Central memory CD8-positive, alpha-beta T cell (primary cell): ENCODE results near the gene METTL6.

Experiments used
- ATAC-seq: fragments of 150-1000 bp; cut with Tn5 transposase; replicated peaks from 2 replicates; pipeline ENCODE4 v1.10.0; 2022; ENCODE audit warnings: mild to moderate bottlenecking, moderate FRiP score, moderate number of reproducible peaks; ENCODE audit not compliant: poor library complexity, severe bottlenecking; ENCODE audit errors: extremely low read depth
- DNase-seq, 2 donors: peaks; one replicate each; pipeline ENCODE4 v3.0.0; 2021; ENCODE audit warnings: low spot score in 2 of 2
- H3K27ac Mint-ChIP-seq: one replicate; pipeline ENCODE4 v1.8.0; 2022; ENCODE audit warnings: low read depth, mild to moderate bottlenecking, moderate library complexity, mixed read lengths
- H3K27me3 Mint-ChIP-seq: one replicate; pipeline ENCODE4 v1.8.0; 2022; ENCODE audit warnings: mixed read lengths
- H3K36me3 Mint-ChIP-seq: one replicate; pipeline ENCODE4 v1.8.0; 2022; ENCODE audit warnings: mild to moderate bottlenecking, moderate library complexity, mixed read lengths; ENCODE audit not compliant: insufficient read depth
- H3K4me1 Mint-ChIP-seq: one replicate; pipeline ENCODE4 v1.8.0; 2022; ENCODE audit warnings: mixed read lengths
- H3K4me3 Mint-ChIP-seq: one replicate; pipeline ENCODE4 v1.8.0; 2022; ENCODE audit warnings: mild to moderate bottlenecking, moderate library complexity, mixed read lengths
- H3K9me3 Mint-ChIP-seq: one replicate; pipeline ENCODE4 v1.8.0; 2022; ENCODE audit warnings: mixed read lengths

METTL6 gene

GRCh38 chr3:15427182-15427880 lies at the start of gene METTL6, which contains the start of gene EAF1:
METTL6 (minus strand) TSS chr3:15427544; CDS start chr3:15426511, 1,033 bp downstream.
EAF1 (plus strand) TSS chr3:15427598; CDS start chr3:15427780, 182 bp downstream.
- H3K4me1 Mint-ChIP-seq = peaks cover 46% of the 10 kb centered on the region
- DNase-seq = peak; percentile 70 to 75
- ATAC-seq = peak; percentile 90
- H3K27ac Mint-ChIP-seq = peak within 1 kb of the TSS; percentile 95
- peak within 1 kb of the TSS; percentile 91 for H3K4me3 Mint-ChIP-seq
- no peaks in the 10 kb centered on the region for H3K27me3 Mint-ChIP-seq
- no peaks in the 10 kb centered on the region for H3K9me3 Mint-ChIP-seq
- peaks cover 31% of the 10 kb centered on the region for H3K36me3 Mint-ChIP-seq

- H3K4me1 Mint-ChIP-seq = no peaks in the 10 kb centered on the region
- H3K27ac Mint-ChIP-seq = no peak overlapping the region
- no peaks in the 10 kb centered on the region for H3K9me3 Mint-ChIP-seq
- peaks cover 1% of the 10 kb centered on the region for H3K36me3 Mint-ChIP-seq
- ATAC-seq = no peak
- no peak for DNase-seq
- no peaks in the 10 kb centered on the region for H3K27me3 Mint-ChIP-seq
- no peak overlapping the region for H3K4me3 Mint-ChIP-seq
Measured at GRCh38 chr3:15476378-15476777, 49.0 kb upstream of the METTL6 start.

- Mint-ChIP-seq H3K36me3 (peaks cover 3% of the 10 kb centered on the region), H3K27ac (no peak overlapping the region), H3K4me3 (no peak overlapping the region), H3K27me3 (no peaks in the 10 kb centered on the region), H3K4me1 (no peaks in the 10 kb centered on the region), H3K9me3 (no peaks in the 10 kb centered on the region)
- no peak for DNase-seq
- ATAC-seq = no peak
Measured at GRCh38 chr3:15475161-15475560, 47.8 kb upstream of the METTL6 start.

- DNase-seq = no peak
- no peak overlapping the region for H3K27ac Mint-ChIP-seq
- H3K27me3 Mint-ChIP-seq = no peaks in the 10 kb centered on the region
- H3K4me3 Mint-ChIP-seq = no peak overlapping the region
- no peaks in the 10 kb centered on the region for H3K9me3 Mint-ChIP-seq
- H3K4me1 Mint-ChIP-seq = peaks cover 12% of the 10 kb centered on the region
- ATAC-seq = no peak
- peaks cover 3% of the 10 kb centered on the region for H3K36me3 Mint-ChIP-seq
Measured at GRCh38 chr3:15471861-15472260, 44.5 kb upstream of the METTL6 start.

- ATAC-seq = no peak
- peaks cover 16% of the 10 kb centered on the region for H3K4me1 Mint-ChIP-seq
- H3K36me3 Mint-ChIP-seq = peaks cover 3% of the 10 kb centered on the region
- no peak overlapping the region for H3K4me3 Mint-ChIP-seq
- no peak for DNase-seq
- no peaks in the 10 kb centered on the region for H3K27me3 Mint-ChIP-seq
- no peaks in the 10 kb centered on the region for H3K9me3 Mint-ChIP-seq
- H3K27ac Mint-ChIP-seq = no peak overlapping the region
Measured at GRCh38 chr3:15470849-15471248, 43.5 kb upstream of the METTL6 start.

GRCh38 chr3:15470261-15470660 lies 42.9 kb upstream of the METTL6 start:
- ATAC-seq (no peak), DNase-seq (no peak)
- Mint-ChIP-seq H3K4me3 (no peak overlapping the region), H3K36me3 (peaks cover 3% of the 10 kb centered on the region), H3K27me3 (no peaks in the 10 kb centered on the region), H3K4me1 (peaks cover 16% of the 10 kb centered on the region), H3K27ac (no peak overlapping the region), H3K9me3 (no peaks in the 10 kb centered on the region)

- peak overlapping the region; percentile 55 for H3K4me3 Mint-ChIP-seq
- H3K27ac Mint-ChIP-seq = peak overlapping the region; percentile 83
Measured at GRCh38 chr3:15467227-15468181, 40.2 kb upstream of the METTL6 start.

GRCh38 chr3:15465876-15466585 lies 38.7 kb upstream of the METTL6 start:
- DNase-seq (no peak), ATAC-seq (no peak)
- Mint-ChIP-seq H3K27me3 (no peaks in the 10 kb centered on the region), H3K36me3 (peaks cover 2% of the 10 kb centered on the region), H3K27ac (no peak overlapping the region), H3K4me1 (peaks cover 40% of the 10 kb centered on the region), H3K4me3 (no peak overlapping the region), H3K9me3 (no peaks in the 10 kb centered on the region)

More at GRCh38 chr3:15467227-15468181, 40.2 kb upstream of the METTL6 start:
- H3K36me3 Mint-ChIP-seq = peaks cover 3% of the 10 kb centered on the region
- no peaks in the 10 kb centered on the region for H3K9me3 Mint-ChIP-seq
- ATAC-seq = peak; percentile 84
- DNase-seq = no peak
- H3K4me1 Mint-ChIP-seq = peaks cover 29% of the 10 kb centered on the region
- H3K27me3 Mint-ChIP-seq = no peaks in the 10 kb centered on the region

GRCh38 chr3:15462451-15462850 lies 35.1 kb upstream of the METTL6 start:
- peaks cover 5% of the 10 kb centered on the region for H3K9me3 Mint-ChIP-seq
- DNase-seq = no peak

GRCh38 chr3:15460891-15461531 lies 33.7 kb upstream of the METTL6 start:
- no peak for DNase-seq
- Mint-ChIP-seq H3K27ac (no peak overlapping the region), H3K27me3 (no peaks in the 10 kb centered on the region), H3K4me3 (peak overlapping the region; percentile 63), H3K36me3 (peaks cover 2% of the 10 kb centered on the region), H3K4me1 (peaks cover 44% of the 10 kb centered on the region), H3K9me3 (peaks cover 5% of the 10 kb centered on the region)
- ATAC-seq = peak; percentile 56

More at GRCh38 chr3:15462451-15462850, 35.1 kb upstream of the METTL6 start:
- peaks cover 2% of the 10 kb centered on the region for H3K36me3 Mint-ChIP-seq
- no peak for ATAC-seq
- no peaks in the 10 kb centered on the region for H3K27me3 Mint-ChIP-seq
- peaks cover 53% of the 10 kb centered on the region for H3K4me1 Mint-ChIP-seq
- no peak overlapping the region for H3K4me3 Mint-ChIP-seq
- H3K27ac Mint-ChIP-seq = peak overlapping the region; percentile 36

- Mint-ChIP-seq H3K27ac (no peak overlapping the region), H3K4me3 (no peak overlapping the region)
Measured at GRCh38 chr3:15458212-15458780, 31.0 kb upstream of the METTL6 start.

More at GRCh38 chr3:15458212-15458780, 31.0 kb upstream of the METTL6 start:
- no peaks in the 10 kb centered on the region for H3K27me3 Mint-ChIP-seq
- DNase-seq = no peak
- no peak for ATAC-seq
- peaks cover 5% of the 10 kb centered on the region for H3K9me3 Mint-ChIP-seq
- H3K36me3 Mint-ChIP-seq = peaks cover 2% of the 10 kb centered on the region
- peaks cover 36% of the 10 kb centered on the region for H3K4me1 Mint-ChIP-seq
